Mammary epithelial cell (primary cell): ENCODE results near the gene CACNA1G.

Source experiments
- EZH2 ChIP-seq: IDR thresholded peaks from 2 replicates; pipeline ENCODE4 v1.6.1; 2012; ENCODE audit warnings: low read length, inconsistent platforms, borderline replicate concordance
- TF ChIP-seq, protein P1 (sequence below), 2 donors: IDR thresholded peaks in 1 of 2; conservative IDR thresholded peaks in 1 of 2; 2 replicates each; pipeline ENCODE4 v1.5.1; 2011 to 2012; ENCODE audit warnings: inconsistent platforms in 2 of 2, low read length in 2 of 2, mild to moderate bottlenecking in 2 of 2, control low read depth in 1 of 2, low read depth in 1 of 2; ENCODE audit not compliant: insufficient read depth in 1 of 2; ENCODE audit errors: extremely low read depth in 1 of 2

- TF ChIP-seq, protein P1, sequence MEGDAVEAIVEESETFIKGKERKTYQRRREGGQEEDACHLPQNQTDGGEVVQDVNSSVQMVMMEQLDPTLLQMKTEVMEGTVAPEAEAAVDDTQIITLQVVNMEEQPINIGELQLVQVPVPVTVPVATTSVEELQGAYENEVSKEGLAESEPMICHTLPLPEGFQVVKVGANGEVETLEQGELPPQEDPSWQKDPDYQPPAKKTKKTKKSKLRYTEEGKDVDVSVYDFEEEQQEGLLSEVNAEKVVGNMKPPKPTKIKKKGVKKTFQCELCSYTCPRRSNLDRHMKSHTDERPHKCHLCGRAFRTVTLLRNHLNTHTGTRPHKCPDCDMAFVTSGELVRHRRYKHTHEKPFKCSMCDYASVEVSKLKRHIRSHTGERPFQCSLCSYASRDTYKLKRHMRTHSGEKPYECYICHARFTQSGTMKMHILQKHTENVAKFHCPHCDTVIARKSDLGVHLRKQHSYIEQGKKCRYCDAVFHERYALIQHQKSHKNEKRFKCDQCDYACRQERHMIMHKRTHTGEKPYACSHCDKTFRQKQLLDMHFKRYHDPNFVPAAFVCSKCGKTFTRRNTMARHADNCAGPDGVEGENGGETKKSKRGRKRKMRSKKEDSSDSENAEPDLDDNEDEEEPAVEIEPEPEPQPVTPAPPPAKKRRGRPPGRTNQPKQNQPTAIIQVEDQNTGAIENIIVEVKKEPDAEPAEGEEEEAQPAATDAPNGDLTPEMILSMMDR (conservative IDR thresholded peaks at IDR 0.05 in 1 of 2, IDR thresholded peaks at IDR 0.05 in 1 of 2; ENCODE audit: extremely low read depth in 1 of 2, insufficient read depth in 1 of 2, low read depth in 1 of 2, low read length in 2 of 2): no peak
- TF ChIP-seq EZH2: no peak
Observed at GRCh38 chr17:50604513-50604912, 44.0 kb downstream of the CACNA1G start.
